Liver (tissue), 3 donors: ENCODE results near the gene PSMB3.

ENCODE experiments used
- ATF3 ChIP-seq: IDR thresholded peaks from 2 replicates; pipeline ENCODE4 v1.6.1; 2016; ENCODE audit warnings: antibody characterized with exemption
- CTCF ChIP-seq: fragments of 150-350 bp; IDR thresholded peaks from 2 replicates; pipeline ENCODE4 v1.5.1; 2017; ENCODE audit warnings: improper control_type of control experiment, low read depth, low read length; ENCODE audit not compliant: missing input control
- EGR1 ChIP-seq, 2 donors: IDR thresholded peaks; 2 replicates each; pipeline ENCODE4 v1.6.1; 2016 to 2018; ENCODE audit warnings: antibody characterized with exemption in 2 of 2, low read depth in 2 of 2
- FOXA1 ChIP-seq: IDR thresholded peaks from 2 replicates; pipeline ENCODE4 v1.6.1; 2016; ENCODE audit warnings: antibody characterized with exemption
- HNF4A ChIP-seq, 2 donors: conservative IDR thresholded peaks; 2 replicates each; pipeline ENCODE4 v1.6.1; 2016; ENCODE audit warnings: antibody characterized with exemption in 2 of 2, mild to moderate bottlenecking in 2 of 2
- JUND ChIP-seq, 2 donors: IDR thresholded peaks; 2 replicates each; pipeline ENCODE4 v1.6.1; 2016; ENCODE audit warnings: antibody characterized with exemption in 2 of 2
- MAX ChIP-seq: IDR thresholded peaks from 2 replicates; pipeline ENCODE4 v1.6.1; 2016; ENCODE audit warnings: antibody characterized with exemption
- NR2F2 ChIP-seq: IDR thresholded peaks from 2 replicates; pipeline ENCODE4 v1.6.1; 2016; ENCODE audit warnings: antibody characterized with exemption
- RAD21 ChIP-seq, 2 donors: IDR thresholded peaks; 2 replicates each; pipeline ENCODE4 v1.6.1; 2016; ENCODE audit warnings: antibody characterized with exemption in 2 of 2, mild to moderate bottlenecking in 2 of 2
- REST ChIP-seq: IDR thresholded peaks from 2 replicates; pipeline ENCODE4 v1.6.1; 2016; ENCODE audit warnings: antibody characterized with exemption, mild to moderate bottlenecking
- TAF1 ChIP-seq: conservative IDR thresholded peaks from 2 replicates; pipeline ENCODE4 v1.6.1; 2016; ENCODE audit warnings: antibody characterized with exemption, mild to moderate bottlenecking
- YY1 ChIP-seq: IDR thresholded peaks from 2 replicates; pipeline ENCODE4 v1.6.1; 2016; ENCODE audit warnings: antibody characterized with exemption, mild to moderate bottlenecking
- ZBTB33 ChIP-seq: IDR thresholded peaks from 2 replicates; pipeline ENCODE4 v1.6.1; 2016; ENCODE audit warnings: antibody characterized with exemption
- donor health status: healthy.
- donor health status: healthy.

- TF ChIP-seq CTCF (no peak), NR2F2 (no peak), ZBTB33 (no peak), MAX (no peak), REST (no peak), YY1 (no peak), RAD21 (IDR thresholded peaks at IDR 0.05) (no peak), JUND (IDR thresholded peaks at IDR 0.05) (no peak), HNF4A (conservative IDR thresholded peaks at IDR 0.05) (no peak), TAF1 (no peak), ATF3 (no peak), EGR1 (IDR thresholded peaks at IDR 0.05; ENCODE audit: low read depth in 2 of 2) (no peak), FOXA1 (no peak)
Measured at GRCh38 chr17:38745545-38745944, 7.0 kb upstream of the PSMB3 start.
